ENCODE measurements around the gene BAIAP2.

BAIAP2 gene

GRCh38 chr17:81138500-81138899, 103.5 kb downstream of the BAIAP2 start:
- H3K27ac ChIP-seq, result no peak overlapping the region
- peaks cover 14 to 18% of the 10 kb centered on the region in 2 experiments for H3K4me1 ChIP-seq (ENCODE audit: control insufficient read depth in 1 of 2, insufficient read depth in 1 of 2, low read depth in 1 of 2, low read length in 1 of 2)
- no peaks in the 10 kb centered on the region for H3K27me3 ChIP-seq
- TF ChIP-seq, protein P1, sequence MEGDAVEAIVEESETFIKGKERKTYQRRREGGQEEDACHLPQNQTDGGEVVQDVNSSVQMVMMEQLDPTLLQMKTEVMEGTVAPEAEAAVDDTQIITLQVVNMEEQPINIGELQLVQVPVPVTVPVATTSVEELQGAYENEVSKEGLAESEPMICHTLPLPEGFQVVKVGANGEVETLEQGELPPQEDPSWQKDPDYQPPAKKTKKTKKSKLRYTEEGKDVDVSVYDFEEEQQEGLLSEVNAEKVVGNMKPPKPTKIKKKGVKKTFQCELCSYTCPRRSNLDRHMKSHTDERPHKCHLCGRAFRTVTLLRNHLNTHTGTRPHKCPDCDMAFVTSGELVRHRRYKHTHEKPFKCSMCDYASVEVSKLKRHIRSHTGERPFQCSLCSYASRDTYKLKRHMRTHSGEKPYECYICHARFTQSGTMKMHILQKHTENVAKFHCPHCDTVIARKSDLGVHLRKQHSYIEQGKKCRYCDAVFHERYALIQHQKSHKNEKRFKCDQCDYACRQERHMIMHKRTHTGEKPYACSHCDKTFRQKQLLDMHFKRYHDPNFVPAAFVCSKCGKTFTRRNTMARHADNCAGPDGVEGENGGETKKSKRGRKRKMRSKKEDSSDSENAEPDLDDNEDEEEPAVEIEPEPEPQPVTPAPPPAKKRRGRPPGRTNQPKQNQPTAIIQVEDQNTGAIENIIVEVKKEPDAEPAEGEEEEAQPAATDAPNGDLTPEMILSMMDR (IDR thresholded peaks at IDR 0.05), result no peak
- H3K36me3 ChIP-seq, result peaks cover 53% of the 10 kb centered on the region
- H3K9me3 ChIP-seq, result no peaks in the 10 kb centered on the region
- no peak overlapping the region for H3K4me3 ChIP-seq (ENCODE audit: low read depth in 1 of 2, low read length in 1 of 2)

- Histone ChIP-seq H3K27me3 (no peaks in the 10 kb centered on the region), H3K4me3 (ENCODE audit: low read depth in 1 of 2, low read length in 1 of 2) (no peak overlapping the region), H3K9me3 (no peaks in the 10 kb centered on the region), H3K4me1 (ENCODE audit: control insufficient read depth in 1 of 2, insufficient read depth in 1 of 2, low read depth in 1 of 2, low read length in 1 of 2) (peaks cover 14 to 28% of the 10 kb centered on the region in 2 experiments), H3K27ac (no peak overlapping the region), H3K36me3 (peaks cover 53% of the 10 kb centered on the region)
- TF ChIP-seq, protein P1 (IDR thresholded peaks at IDR 0.05), result no peak
Measured at GRCh38 chr17:81139428-81139827, 104.5 kb downstream of the BAIAP2 start.

GRCh38 chr17:81140018-81140417, 105.1 kb downstream of the BAIAP2 start:
- no peak overlapping the region for H3K27ac ChIP-seq
- TF ChIP-seq, protein P1 (IDR thresholded peaks at IDR 0.05), result no peak

GRCh38 chr17:81140695-81141094, 105.7 kb downstream of the BAIAP2 start:
- TF ChIP-seq, protein P1 (IDR thresholded peaks at IDR 0.05), result no peak
- Histone ChIP-seq H3K36me3 (peaks cover 45% of the 10 kb centered on the region), H3K27me3 (no peaks in the 10 kb centered on the region), H3K9me3 (no peaks in the 10 kb centered on the region), H3K4me3 (ENCODE audit: low read depth in 1 of 2, low read length in 1 of 2) (no peak overlapping the region), H3K4me1 (ENCODE audit: control insufficient read depth in 1 of 2, insufficient read depth in 1 of 2, low read depth in 1 of 2, low read length in 1 of 2) (peaks cover 20 to 37% of the 10 kb centered on the region in 2 experiments), H3K27ac (no peak overlapping the region)

More at GRCh38 chr17:81140018-81140417, 105.1 kb downstream of the BAIAP2 start:
- Histone ChIP-seq H3K4me1 (ENCODE audit: control insufficient read depth in 1 of 2, insufficient read depth in 1 of 2, low read depth in 1 of 2, low read length in 1 of 2) (peaks cover 14 to 32% of the 10 kb centered on the region in 2 experiments), H3K9me3 (no peaks in the 10 kb centered on the region), H3K27me3 (no peaks in the 10 kb centered on the region), H3K36me3 (peaks cover 52% of the 10 kb centered on the region), H3K4me3 (ENCODE audit: low read depth in 1 of 2, low read length in 1 of 2) (no peak overlapping the region)

DNA sequence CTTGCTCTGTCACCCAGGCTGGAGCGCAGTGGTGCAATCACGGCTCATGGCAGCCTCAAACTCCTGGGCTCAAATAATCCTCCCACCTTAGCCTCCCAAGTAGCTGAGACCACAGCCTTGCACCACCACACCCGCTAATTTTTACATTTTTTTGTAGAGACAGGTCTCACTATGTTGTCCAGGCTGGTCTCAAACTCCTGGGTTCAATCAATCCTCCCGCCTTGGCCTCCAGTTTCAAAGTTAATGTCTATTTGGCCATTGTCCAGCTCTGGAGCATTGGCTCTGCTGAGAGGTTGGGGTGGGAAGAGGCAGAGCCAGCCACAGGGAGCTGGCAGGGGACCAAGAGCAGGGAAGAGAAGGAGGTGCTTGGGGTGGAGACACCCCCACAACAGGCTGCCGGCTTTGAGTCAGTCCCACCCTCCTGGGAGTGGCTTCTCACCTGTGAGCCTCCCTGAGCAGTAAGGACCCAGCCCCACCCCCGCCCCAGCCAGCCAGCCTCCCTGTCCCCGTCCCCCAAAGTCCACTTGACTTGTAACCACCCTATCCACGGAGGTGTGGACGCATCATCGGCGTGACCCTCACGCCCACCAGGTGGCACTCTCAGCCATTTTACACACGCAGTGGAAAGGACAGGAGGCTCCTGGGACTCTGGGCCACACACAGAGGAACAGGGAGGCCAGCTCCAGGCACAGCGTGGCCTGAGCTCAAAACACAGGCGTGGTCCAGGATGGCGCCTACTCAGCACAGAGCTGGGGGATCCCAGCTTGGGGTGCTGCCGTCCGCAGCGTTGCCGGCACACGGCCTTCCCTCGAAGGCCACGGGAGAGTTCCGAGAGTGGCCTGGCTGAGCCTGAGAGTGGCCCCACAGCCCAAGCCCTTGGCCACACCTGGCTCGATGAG, 107.6 kb downstream of the BAIAP2 start:
- TF ChIP-seq, protein P1 (IDR thresholded peaks at IDR 0.05), result peak; percentile 71
- Histone ChIP-seq H3K27ac (peak overlapping the region; percentile 57), H3K4me1 (ENCODE audit: control insufficient read depth in 1 of 2, insufficient read depth in 1 of 2, low read depth in 1 of 2, low read length in 1 of 2) (peaks cover 38 to 56% of the 10 kb centered on the region in 2 experiments), H3K9me3 (no peaks in the 10 kb centered on the region), H3K4me3 (ENCODE audit: low read depth in 1 of 2, low read length in 1 of 2) (peak overlapping the region in 1 of 2 experiments; percentile 21), H3K27me3 (no peaks in the 10 kb centered on the region), H3K36me3 (peaks cover 41% of the 10 kb centered on the region)
